ENCODE measurements around the gene RUNX3. TPM values are rescaled to one million over a fixed set of nuclear protein-coding genes. Genes with fewer than 3 reads are reported as not detected.

Gene RUNX3
- total and polyA plus RNA-seq, 2 of the 8 experiments (the other 6 are each of a cell fraction or from before 2014, with no cell fraction given): 0.62 to 0.82 TPM

GRCh38 chr1:24946861-24947658, 17.0 kb upstream of the RUNX3 start:
- WGBS, 2 experiments (ENCODE audit: extremely low coverage in 1 of 2, insufficient coverage in 1 of 2, insufficient read length in 1 of 2, insufficient replicate concordance in 2 of 2, low coverage in 1 of 2, low lambda C conversion rate in 2 of 2, missing lambda C conversion rate in 1 of 2): 92% methylated on average over 13 of the region's 13 CpGs; no CpG with 5 or more reads in 1 of the 2 experiments
- Histone ChIP-seq H3K4me3 (ENCODE audit: extremely low read depth in 1 of 4, insufficient read depth in 2 of 4, low read depth in 3 of 4, low read length in 4 of 4) (no peak overlapping the region), H2BK120ac (replicated peaks; ENCODE audit: low read depth, low read length) (no peak overlapping the region), H2BK20ac (ENCODE audit: low read length) (no peak overlapping the region), H3K14ac (ENCODE audit: insufficient read length) (no peak overlapping the region), H2BK5ac (ENCODE audit: low read depth, low read length) (no peak overlapping the region), H2BK12ac (ENCODE audit: low read depth, low read length) (no peak overlapping the region), H3K23ac (ENCODE audit: insufficient read length) (no peak overlapping the region), H4K5ac (ENCODE audit: insufficient read length, low read depth, low read length) (no peak overlapping the region), H3K36me3 (ENCODE audit: control insufficient read depth in 2 of 4, insufficient read depth in 4 of 4, low read length in 3 of 4) (no peaks in the 10 kb centered on the region), H4K20me1 (replicated peaks in 1 of 2; ENCODE audit: control insufficient read depth in 1 of 2, insufficient read depth in 2 of 2, low read length in 2 of 2) (no peaks in the 10 kb centered on the region), H3K9ac (replicated peaks in 1 of 4; ENCODE audit: extremely low read depth in 1 of 4, low read depth in 3 of 4, low read length in 3 of 4) (no peak overlapping the region), H3K4me2 (ENCODE audit: insufficient read depth in 1 of 2, low read depth in 2 of 2, low read length in 2 of 2) (no peak overlapping the region), H3K9me3 (ENCODE audit: insufficient read depth in 2 of 2, low read depth in 1 of 2, low read length in 1 of 2) (no peaks in the 10 kb centered on the region), H4K8ac (ENCODE audit: extremely low read depth, insufficient read depth, low read length) (no peak overlapping the region; the same call in 1 of the 2 replicates), H3K79me2 (ENCODE audit: control insufficient read depth in 1 of 2, insufficient read depth in 2 of 2, low read length in 2 of 2) (no peaks in the 10 kb centered on the region), H3K4me1 (replicated peaks in 1 of 4; ENCODE audit: control insufficient read depth in 3 of 4, insufficient read depth in 4 of 4, low read length in 3 of 4) (peaks cover 0 to 18% (median 9%) of the 10 kb centered on the region in 4 experiments; a peak in 5 of 7 replicates), H3K4ac (replicated peaks; ENCODE audit: insufficient read length, low read depth, low read length) (no peak overlapping the region), H2AK5ac (ENCODE audit: low read depth, low read length) (no peak overlapping the region), H3K27me3 (replicated peaks in 1 of 4; ENCODE audit: control insufficient read depth in 3 of 4, extremely low read depth in 1 of 4, insufficient read depth in 3 of 4, low read length in 3 of 4) (no peaks in the 10 kb centered on the region), H3K79me1 (ENCODE audit: low read depth, low read length) (no peaks in the 10 kb centered on the region), H2BK15ac (ENCODE audit: low read length) (no peak overlapping the region), H3K56ac (replicated peaks; ENCODE audit: insufficient read length, low read depth, low read length) (no peak overlapping the region), H3K23me2 (ENCODE audit: low read depth, low read length) (no peaks in the 10 kb centered on the region), H3K27ac (ENCODE audit: low read depth, low read length) (no peak overlapping the region), H3K18ac (ENCODE audit: extremely low read depth, low read length) (no peak overlapping the region), H4K91ac (replicated peaks; ENCODE audit: insufficient read length, low read length) (no peak overlapping the region), H2AFZ (ENCODE audit: low read length) (no peak overlapping the region)
- no peak for FAIRE-seq
- CTCF ChIA-PET (ENCODE audit: partially characterized antibody): interaction anchor here (0.6 to 3.4 kb wide), 12 partner anchors 11 to 399 kb away, joined by 3 to 19 read pairs (median 3); no protein-coding TSS in a partner anchor
- POLR2A ChIA-PET (ENCODE audit: partially characterized antibody): interaction anchor here (1.5 kb wide), 1 partner anchor 75 kb away, joined by 3 read pairs; no protein-coding TSS in a partner anchor
- DNase-seq (ENCODE audit: low read depth in 1 of 2, low spot score in 2 of 2): no peak
- no peak for TF ChIP-seq E2F6 (IDR thresholded peaks at IDR 0.05)
- no peak for TF ChIP-seq CEBPB (IDR thresholded peaks at IDR 0.05; ENCODE audit: low read depth, low read length)
- no peak for TF ChIP-seq KDM4A (IDR thresholded peaks at IDR 0.05; ENCODE audit: low read depth, low read length, severe bottlenecking)
- TF ChIP-seq TAF7 (optimal IDR thresholded peaks at IDR 0.05; ENCODE audit: borderline replicate concordance, low read depth, low read length): no peak
- no peak for TF ChIP-seq EP300 (IDR thresholded peaks at IDR 0.05; ENCODE audit: borderline replicate concordance in 1 of 2, low read depth in 2 of 2, low read length in 2 of 2)
- TF ChIP-seq BRCA1 (IDR thresholded peaks at IDR 0.05; ENCODE audit: low read depth, low read length): no peak
- TF ChIP-seq SP2 (IDR thresholded peaks at IDR 0.05; ENCODE audit: low read length): no peak
- no peak for TF ChIP-seq PHF8 (conservative IDR thresholded peaks at IDR 0.05; ENCODE audit: low read depth, low read length)
- no peak for TF ChIP-seq SIN3A (conservative IDR thresholded peaks at IDR 0.05 in 1 of 2, IDR thresholded peaks at IDR 0.05 in 1 of 2; ENCODE audit: low read depth in 1 of 2, low read length in 2 of 2)
- TF ChIP-seq FOSL1 (IDR thresholded peaks at IDR 0.05; ENCODE audit: insufficient read depth, low read depth, low read length): no peak

Measured in H1 (cell line).